Gastroesophageal sphincter (tissue), 4 donors: ENCODE measurements around the gene TNFRSF17. TPM values are rescaled to one million over a fixed set of nuclear protein-coding genes. Genes with fewer than 3 reads are reported as not detected.
"Not testable (repeated sequence)": the region's sequence is repeated elsewhere in the genome, so short reads cannot be mapped to it uniquely, and the experiment has no call there.

Source experiments
- ATAC-seq: fragments of 150-250 bp; one replicate; pipeline ENCODE4 v1.9.1; 2016; ENCODE audit warnings: mild to moderate bottlenecking, moderate library complexity
- H3K27ac ChIP-seq, 4 donors: fragments of 200-600 bp; sonication (generic) in 3 of 4; 1 replicate in 3 of 4; 2 replicates in 1 of 4; pipeline ENCODE4 v1.5.1; 2016 to 2019
- H3K27me3 ChIP-seq: fragments of 200-600 bp; sonication (generic); one replicate; pipeline ENCODE4 v1.5.1; 2019
- H3K36me3 ChIP-seq, 2 donors: fragments of 200-600 bp; sonication (generic); one replicate each; pipeline ENCODE4 v1.5.1; 2019; ENCODE audit warnings: control low read depth in 1 of 2
- H3K4me1 ChIP-seq, 3 donors: fragments of 200-600 bp; sonication (generic); 1 replicate in 2 of 3; 2 replicates in 1 of 3; pipeline ENCODE4 v1.5.1; 2016 to 2019; ENCODE audit warnings: control low read depth in 2 of 3
- H3K4me3 ChIP-seq, 2 donors: fragments of 200-600 bp; sonication (generic); one replicate each; pipeline ENCODE4 v1.5.1; 2019; ENCODE audit warnings: mild to moderate bottlenecking in 1 of 2, moderate library complexity in 1 of 2
- H3K9me3 ChIP-seq, 3 donors: fragments of 200-600 bp; sonication (generic); one replicate each; pipeline ENCODE4 v1.5.1; 2017 to 2019; ENCODE audit warnings: control low read depth in 2 of 3
- CTCF ChIP-seq, 4 experiments: fragments of 200-600 bp in 2 of 4; fragments of 450-650 bp in 2 of 4; sonication (generic) in 1 of 4; IDR thresholded peaks; one replicate each; pipeline ENCODE4 v1.5.1; 2017 to 2019; ENCODE audit warnings: antibody characterized with exemption in 4 of 4, mild to moderate bottlenecking in 2 of 4, moderate library complexity in 2 of 4
- EP300 ChIP-seq: sonication (generic); formaldehyde crosslinking; IDR thresholded peaks from one replicate; pipeline ENCODE4 v1.6.1; 2017; ENCODE audit warnings: antibody characterized with exemption, mild to moderate bottlenecking
- POLR2A ChIP-seq, 2 donors: fragments of 450-650 bp; IDR thresholded peaks; one replicate each; pipeline ENCODE4 v1.6.1; 2017; ENCODE audit warnings: antibody characterized with exemption in 2 of 2, mild to moderate bottlenecking in 2 of 2, moderate library complexity in 1 of 2
- POLR2AphosphoS5 ChIP-seq: sonication (generic); formaldehyde crosslinking; IDR thresholded peaks from one replicate; pipeline ENCODE4 v1.6.1; 2017; ENCODE audit warnings: antibody characterized with exemption
- WGBS, 2 donors: methylation state at CpG; one replicate each; pipeline ENCODE4 v1.1.5; 2018; ENCODE audit warnings: low coverage in 1 of 2; 5-methylcytosine and 5-hydroxymethylcytosine counted together
- total RNA-seq, 4 donors: library from RNA; depleted of rRNA; stranded (reverse); fragments of >200 nt; gene quantifications; one replicate each; pipeline ENCODE4 v1.1.0, GENCODE V29; 2016

TNFRSF17 gene
- total RNA-seq, 4 donors from 2014 or later: 0.45 TPM; not detected in 3

- no peak overlapping the region for H3K27ac ChIP-seq
- no peaks in the 10 kb centered on the region for H3K36me3 ChIP-seq
- H3K27me3 ChIP-seq: peaks cover 11% of the 10 kb centered on the region
- no peak for ATAC-seq
- no peaks in the 10 kb centered on the region for H3K4me1 ChIP-seq
- H3K9me3 ChIP-seq: no peaks in the 10 kb centered on the region
- no peak overlapping the region for H3K4me3 ChIP-seq
- TF ChIP-seq POLR2AphosphoS5: no peak
- TF ChIP-seq POLR2A (IDR thresholded peaks at IDR 0.05): no peak
- TF ChIP-seq CTCF (IDR thresholded peaks at IDR 0.05): no peak
- no peak for TF ChIP-seq EP300
- WGBS, 2 donors: 55 to 69% methylated on average over 11 to 16 of the region's 17 CpGs
Measured at GRCh38 chr16:11967195-11967911, 2.3 kb downstream of the TNFRSF17 start.

- Histone ChIP-seq H3K9me3 (no peaks in the 10 kb centered on the region), H3K4me1 (no peaks in the 10 kb centered on the region), H3K27me3 (peaks cover 11% of the 10 kb centered on the region), H3K4me3 (no peak overlapping the region), H3K27ac (no peak overlapping the region), H3K36me3 (peaks cover 0 to under 1% of the 10 kb centered on the region in 2 donors)
- TF ChIP-seq CTCF (IDR thresholded peaks at IDR 0.05) (no peak), EP300 (no peak), POLR2A (IDR thresholded peaks at IDR 0.05) (no peak), POLR2AphosphoS5 (no peak)
- WGBS, 2 donors: 84 to 100% methylated on average over 2 to 3 of the region's 3 CpGs
- ATAC-seq: no peak
Measured at GRCh38 chr16:11968577-11968976, 3.6 kb downstream of the TNFRSF17 start.

- H3K9me3 ChIP-seq, H3K27ac ChIP-seq, H3K4me1 ChIP-seq, H3K4me3 ChIP-seq, ATAC-seq, H3K36me3 ChIP-seq: not testable (repeated sequence)
- H3K27me3 ChIP-seq: peaks cover 11% of the 10 kb centered on the region
- 81 to 100% methylated on average over 2 of the region's 5 CpGs for WGBS, 2 donors
Measured at GRCh38 chr16:11970292-11970691, 5.3 kb downstream of the TNFRSF17 start.

GRCh38 chr16:11972128-11972527 lies 7.1 kb downstream of the TNFRSF17 start:
- Histone ChIP-seq H3K9me3 (no peaks in the 10 kb centered on the region), H3K4me1 (peaks cover 0 to 12% (median 6%) of the 10 kb centered on the region in 3 donors), H3K27ac (no peak overlapping the region), H3K36me3 (peaks cover 0 to 8% of the 10 kb centered on the region in 2 donors), H3K27me3 (peaks cover 7% of the 10 kb centered on the region), H3K4me3 (no peak overlapping the region)
- ATAC-seq: no peak
- WGBS, 2 donors: 50 to 72% methylated on average over 10 of the region's 11 CpGs
- TF ChIP-seq POLR2AphosphoS5 (no peak), CTCF (IDR thresholded peaks at IDR 0.05) (no peak), EP300 (no peak), POLR2A (IDR thresholded peaks at IDR 0.05) (no peak)

GRCh38 chr16:11973070-11973469 lies 8.1 kb downstream of the TNFRSF17 start:
- ATAC-seq: no peak
- WGBS, 2 donors: 84 to 92% methylated on average over 2 to 5 of the region's 5 CpGs

GRCh38 chr16:11976850-11977375 lies 11.9 kb downstream of the TNFRSF17 start:
- Histone ChIP-seq H3K9me3 (no peaks in the 10 kb centered on the region), H3K4me3 (peak overlapping the region; percentile 54 to 95), H3K27me3 (no peaks in the 10 kb centered on the region), H3K27ac (peak overlapping the region; percentile 49 to 93 (median 86)), H3K4me1 (peaks cover 0 to 28% (median 6%) of the 10 kb centered on the region in 3 donors), H3K36me3 (peaks cover 0 to 8% of the 10 kb centered on the region in 2 donors)
- ATAC-seq: peak; percentile 32
- 0% methylated on average over 9 to 16 of the region's 22 CpGs for WGBS, 2 donors
- no peak for TF ChIP-seq POLR2A (IDR thresholded peaks at IDR 0.05)
- no peak for TF ChIP-seq POLR2AphosphoS5

More at GRCh38 chr16:11973070-11973469, 8.1 kb downstream of the TNFRSF17 start:
- TF ChIP-seq EP300 (no peak), POLR2AphosphoS5 (no peak)
- Histone ChIP-seq H3K27ac (no peak overlapping the region), H3K9me3 (no peaks in the 10 kb centered on the region), H3K4me3 (no peak overlapping the region), H3K27me3 (no peaks in the 10 kb centered on the region), H3K4me1 (peaks cover 0 to 22% (median 6%) of the 10 kb centered on the region in 3 donors), H3K36me3 (peaks cover 0 to 8% of the 10 kb centered on the region in 2 donors)
